A673 (cell line): Measurements from ENCODE around the gene STX8. TPM values are rescaled to one million over a fixed set of nuclear protein-coding genes. Genes with fewer than 3 reads are reported as not detected.

Experiments used
- BruUV-seq: library from RNA; stranded (reverse); fragments of 400-500 nt; replicated peaks from 2 replicates; lab custom pipeline; 2021; lab: Mats Ljungman, UMichigan
- CTCF ChIA-PET: fragments of 300-600 bp; sonication (Branson Sonifier 250); formaldehyde crosslinking; loops from one replicate; lab custom pipeline; 2022; ENCODE audit warnings: antibody characterized with exemption; lab: Charles Lee
- POLR2A ChIA-PET: fragments of 300-600 bp; sonication (Branson Sonifier 250); formaldehyde crosslinking; loops from one replicate; lab custom pipeline; 2022; ENCODE audit warnings: antibody characterized with exemption; ENCODE audit not compliant: low non-redundant PET; lab: Charles Lee
- DNase-seq: peaks from one replicate; pipeline ENCODE4 v3.0.0-alpha.2; 2015; ENCODE audit warnings: low spot score
- H3K27ac ChIP-seq: fragments of 200-600 bp; sonication (generic); 2 replicates; pipeline ENCODE4 v1.5.1; 2016; ENCODE audit warnings: mixed run types, low read depth, mild to moderate bottlenecking, mixed read lengths, antibody characterized with exemption, low read length; ENCODE audit not compliant: poor library complexity, severe bottlenecking
- H3K27me3 ChIP-seq: fragments of 200-600 bp; sonication (generic); replicated peaks from 2 replicates; pipeline ENCODE4 v1.6.1; 2017; ENCODE audit warnings: mixed run types, low read depth, mild to moderate bottlenecking, mixed read lengths, antibody characterized with exemption, low read length; ENCODE audit not compliant: insufficient read depth, poor library complexity
- H3K36me3 ChIP-seq: fragments of 200-600 bp; sonication (generic); 2 replicates; pipeline ENCODE4 v1.6.1; 2016; ENCODE audit warnings: mixed run types, mild to moderate bottlenecking, mixed read lengths, antibody characterized with exemption, low read length; ENCODE audit not compliant: insufficient read depth, poor library complexity, severe bottlenecking
- H3K4me1 ChIP-seq: fragments of 200-600 bp; sonication (generic); 2 replicates; pipeline ENCODE4 v1.6.1; 2017; ENCODE audit warnings: mixed run types, mild to moderate bottlenecking, mixed read lengths, antibody characterized with exemption, low read length; ENCODE audit not compliant: insufficient read depth, poor library complexity, severe bottlenecking
- H3K4me3 ChIP-seq: fragments of 200-600 bp; sonication (generic); 2 replicates; pipeline ENCODE4 v1.5.1; 2016; ENCODE audit warnings: low read depth, mixed run types, mild to moderate bottlenecking, mixed read lengths, low read length; ENCODE audit not compliant: poor library complexity, severe bottlenecking
- H3K9me3 ChIP-seq: fragments of 200-600 bp; sonication (generic); 2 replicates; pipeline ENCODE4 v1.6.1; 2016; ENCODE audit warnings: mixed run types, low read depth, mild to moderate bottlenecking, mixed read lengths, antibody characterized with exemption, low read length; ENCODE audit not compliant: poor library complexity, severe bottlenecking
- EZH2 ChIP-seq: fragments of 200-600 bp; sonication (generic); IDR thresholded peaks from 2 replicates; pipeline ENCODE4 v1.6.1; 2017; ENCODE audit warnings: borderline replicate concordance, low read depth, mild to moderate bottlenecking, mixed read lengths, antibody characterized with exemption, low read length; ENCODE audit not compliant: poor library complexity, severe bottlenecking
- intact Hi-C: fragments of 100-400 bp; cut with micrococcal nuclease; formaldehyde crosslinking; loops from one replicate; pipeline ENCODE4 v1.10.0; 2022; ENCODE audit not compliant: unreplicated experiment
- total RNA-seq: library from RNA; stranded (reverse); gene quantifications from 2 replicates; pipeline ENCODE4 v1.2.3, GENCODE V29; 2021
- TF ChIP-seq, protein P1 (sequence below): fragments of 300-800, 200-600 bp; sonication (generic); conservative IDR thresholded peaks from 2 replicates; pipeline ENCODE4 v1.5.1; 2017; ENCODE audit warnings: low read depth, mild to moderate bottlenecking, antibody characterized with exemption, low read length, moderate library complexity, mixed read lengths

STX8 gene
- total RNA-seq, 1 experiment from 2014 or later, result 51.4 TPM

- POLR2A ChIA-PET, result no interaction called here
Observed at GRCh38 chr17:9421525-9421924, 154.1 kb downstream of the STX8 start.

GRCh38 chr17:9419932-9420453, 155.6 kb downstream of the STX8 start:
- intact Hi-C loops, result no loop called here
- Histone ChIP-seq H3K4me3 (no peak overlapping the region), H3K4me1 (no peaks in the 10 kb centered on the region), H3K27me3 (no peaks in the 10 kb centered on the region), H3K9me3 (no peaks in the 10 kb centered on the region), H3K36me3 (no peaks in the 10 kb centered on the region), H3K27ac (no peak overlapping the region)
- CTCF ChIA-PET, result no interaction called here
- POLR2A ChIA-PET, result no interaction called here
- DNase-seq, result no peak
- TF ChIP-seq, protein P1, sequence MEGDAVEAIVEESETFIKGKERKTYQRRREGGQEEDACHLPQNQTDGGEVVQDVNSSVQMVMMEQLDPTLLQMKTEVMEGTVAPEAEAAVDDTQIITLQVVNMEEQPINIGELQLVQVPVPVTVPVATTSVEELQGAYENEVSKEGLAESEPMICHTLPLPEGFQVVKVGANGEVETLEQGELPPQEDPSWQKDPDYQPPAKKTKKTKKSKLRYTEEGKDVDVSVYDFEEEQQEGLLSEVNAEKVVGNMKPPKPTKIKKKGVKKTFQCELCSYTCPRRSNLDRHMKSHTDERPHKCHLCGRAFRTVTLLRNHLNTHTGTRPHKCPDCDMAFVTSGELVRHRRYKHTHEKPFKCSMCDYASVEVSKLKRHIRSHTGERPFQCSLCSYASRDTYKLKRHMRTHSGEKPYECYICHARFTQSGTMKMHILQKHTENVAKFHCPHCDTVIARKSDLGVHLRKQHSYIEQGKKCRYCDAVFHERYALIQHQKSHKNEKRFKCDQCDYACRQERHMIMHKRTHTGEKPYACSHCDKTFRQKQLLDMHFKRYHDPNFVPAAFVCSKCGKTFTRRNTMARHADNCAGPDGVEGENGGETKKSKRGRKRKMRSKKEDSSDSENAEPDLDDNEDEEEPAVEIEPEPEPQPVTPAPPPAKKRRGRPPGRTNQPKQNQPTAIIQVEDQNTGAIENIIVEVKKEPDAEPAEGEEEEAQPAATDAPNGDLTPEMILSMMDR, result no peak
- TF ChIP-seq EZH2, result no peak
- no TSS peak for BruUV-seq

More at GRCh38 chr17:9421525-9421924, 154.1 kb downstream of the STX8 start:
- Histone ChIP-seq H3K9me3 (no peaks in the 10 kb centered on the region), H3K27ac (no peak overlapping the region), H3K4me1 (no peaks in the 10 kb centered on the region), H3K36me3 (no peaks in the 10 kb centered on the region), H3K27me3 (no peaks in the 10 kb centered on the region), H3K4me3 (no peak overlapping the region)
- TF ChIP-seq, protein P1, result no peak
- TF ChIP-seq EZH2, result no peak
- intact Hi-C loops, result no loop called here
- CTCF ChIA-PET, result no interaction called here
- no peak for DNase-seq
- BruUV-seq, result no TSS peak

DNA sequence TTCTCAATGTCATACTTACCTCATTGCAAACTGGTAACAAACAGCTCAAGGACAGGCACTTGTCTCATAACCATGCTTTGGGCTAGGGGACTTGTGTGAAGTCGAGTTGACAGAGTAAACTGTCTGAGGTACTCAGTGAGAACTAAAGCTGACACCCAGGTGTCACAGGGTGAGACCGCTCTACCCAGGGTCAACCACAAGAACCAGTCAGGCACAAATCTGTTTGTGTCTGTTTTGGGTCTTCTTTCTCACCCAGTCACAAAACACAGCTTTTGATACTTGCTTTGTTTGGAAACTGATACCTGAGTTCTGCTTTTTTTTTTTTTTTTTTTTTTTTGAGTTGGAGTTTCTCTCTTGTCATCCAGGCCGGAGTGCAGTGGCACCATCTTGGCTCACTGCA, 161.1 kb downstream of the STX8 start:
- H3K27me3 ChIP-seq, result no peaks in the 10 kb centered on the region
- H3K4me1 ChIP-seq, result peaks cover 6% of the 10 kb centered on the region
- no TSS peak for BruUV-seq
- H3K27ac ChIP-seq, result no peak overlapping the region
- TF ChIP-seq, protein P1, result no peak
- no peak overlapping the region for H3K4me3 ChIP-seq
- H3K36me3 ChIP-seq, result no peaks in the 10 kb centered on the region
- ChIA-PET POLR2A (no interaction called here), CTCF (no interaction called here)
- DNase-seq, result no peak
- H3K9me3 ChIP-seq, result no peaks in the 10 kb centered on the region
- intact Hi-C loops, result no loop called here
